Measurements from ENCODE around the gene GFRA1.

- TF ChIP-seq EZH2phosphoT487 (conservative IDR thresholded peaks at IDR 0.05; ENCODE audit: low read length): no peak
- no peak for TF ChIP-seq CTCF (IDR thresholded peaks at IDR 0.05; ENCODE audit: insufficient read depth, low read length, poor library complexity, severe bottlenecking)
These were observed 57.4 kb downstream of the GFRA1 start for GRCh38 chr10:116215651-116216050.
